T-cell (primary cell): ENCODE results near the gene JMJD1C. TPM values are rescaled to one million over a fixed set of nuclear protein-coding genes. Genes with fewer than 3 reads are reported as not detected.

ENCODE experiments used
- ATAC-seq, 4 experiments: fragments of 200-7000 bp in 3 of 4; fragments of 150-1000 bp in 1 of 4; cut with Tn5 transposase; replicated peaks in 1 of 4; 1 replicate in 3 of 4; 2 replicates in 1 of 4; pipeline ENCODE4 v1.10.0; 2021; ENCODE audit warnings: moderate library complexity in 3 of 4, mild to moderate bottlenecking in 2 of 4, moderate number of reproducible peaks in 1 of 4
- CTCF ChIA-PET, 2 donors: fragments of 300-600 bp; sonication (Branson Sonifier 250); formaldehyde crosslinking; loops; one replicate each; lab custom pipeline; 2022; ENCODE audit warnings: antibody characterized with exemption in 2 of 2; lab: Charles Lee
- POLR2A ChIA-PET, 2 donors: fragments of 300-600 bp; sonication (Branson Sonifier 250); formaldehyde crosslinking; loops; one replicate each; lab custom pipeline; 2022; ENCODE audit warnings: antibody characterized with exemption in 2 of 2; lab: Charles Lee
- DNase-seq, 35 experiments: peaks; one replicate each; pipeline versions ENCODE4 v3.0.0 to v3.0.0-alpha.2; 2013 to 2023
- H3K27ac ChIP-seq: one replicate; pipeline ENCODE4 v1.5.1; 2013; ENCODE audit warnings: low read length
- H3K27me3 ChIP-seq, 2 experiments: replicated peaks in 1 of 2; 1 replicate in 1 of 2; 2 replicates in 1 of 2; pipeline versions ENCODE4 v1.6.1 to v1.7.0; 2013; ENCODE audit warnings: low read length in 1 of 2, mixed read lengths in 1 of 2; ENCODE audit not compliant: control insufficient read depth in 2 of 2, insufficient read depth in 2 of 2; ENCODE audit errors: extremely low read depth in 1 of 2
- H3K36me3 ChIP-seq, 2 donors: 1 replicate in 1 of 2; 2 replicates in 1 of 2; pipeline versions ENCODE4 v1.6.1 to v1.7.0; 2013; ENCODE audit warnings: low read length in 1 of 2; ENCODE audit not compliant: control insufficient read depth in 2 of 2, insufficient read depth in 1 of 2; ENCODE audit errors: extremely low read depth in 1 of 2
- H3K4me1 ChIP-seq, 2 experiments: 1 replicate in 1 of 2; 2 replicates in 1 of 2; pipeline versions ENCODE4 v1.6.1 to v1.7.0; 2013; ENCODE audit warnings: low read length in 2 of 2, mixed read lengths in 1 of 2; ENCODE audit not compliant: insufficient read depth in 2 of 2, control insufficient read depth in 1 of 2; ENCODE audit errors: extremely low read depth in 1 of 2
- H3K4me3 ChIP-seq, 2 donors: 1 replicate in 1 of 2; 2 replicates in 1 of 2; pipeline versions ENCODE4 v1.5.1 to v1.7.0; 2013; ENCODE audit warnings: mild to moderate bottlenecking in 2 of 2, low read length in 1 of 2, moderate library complexity in 1 of 2; ENCODE audit not compliant: control insufficient read depth in 1 of 2; ENCODE audit errors: extremely low read depth in 1 of 2
- H3K9me3 ChIP-seq: 2 replicates; pipeline ENCODE4 v1.7.0; 2013
- H3K27ac Mint-ChIP-seq, 2 donors: one replicate each; pipeline ENCODE4 v1.8.0; 2020 to 2021; ENCODE audit warnings: mild to moderate bottlenecking in 2 of 2, mixed read lengths in 2 of 2
- H3K27me3 Mint-ChIP-seq, 2 donors: one replicate each; pipeline ENCODE4 v1.8.0; 2021 to 2022; ENCODE audit warnings: mixed read lengths in 2 of 2
- H3K36me3 Mint-ChIP-seq: one replicate; pipeline ENCODE4 v1.8.0; 2021; ENCODE audit warnings: mixed read lengths
- H3K4me1 Mint-ChIP-seq, 3 donors: one replicate each; pipeline ENCODE4 v1.8.0; 2020 to 2022; ENCODE audit warnings: mixed read lengths in 3 of 3, mild to moderate bottlenecking in 1 of 3
- H3K4me3 Mint-ChIP-seq, 3 donors: one replicate each; pipeline ENCODE4 v1.8.0; 2020 to 2022; ENCODE audit warnings: mild to moderate bottlenecking in 3 of 3, mixed read lengths in 3 of 3, moderate library complexity in 3 of 3
- H3K9me3 Mint-ChIP-seq, 3 donors: one replicate each; pipeline ENCODE4 v1.8.0; 2020 to 2022; ENCODE audit warnings: mixed read lengths in 3 of 3
- WGBS: methylation state at CpG from one replicate; pipeline ENCODE4 v1.1.5; 2013; ENCODE audit warnings: missing lambda C conversion rate; ENCODE audit not compliant: insufficient coverage; 5-methylcytosine and 5-hydroxymethylcytosine counted together
- total RNA-seq, 35 experiments: library from RNA in 6 of 35; stranded (reverse) in 6 of 35; fragments of 120-200 nt in 1 of 35; gene quantifications; one replicate each; pipeline versions ENCODE4 v1.2.1 to v1.2.4 and lab custom pipeline; 2013 to 2026

JMJD1C gene
- total RNA-seq, 5 donors from 2014 or later (not counting 1 experiment from before 2014, with no cell fraction given) = 84.1 to 193 (median 92.6) TPM

- ATAC-seq = peak; percentile 3 to 37 (median 30)
- peak in 1 of 35 experiments; percentile 1 for DNase-seq
- H3K27me3 Mint-ChIP-seq = no peaks in the 10 kb centered on the region
These were observed 1.1 kb downstream of the JMJD1C start for GRCh38 chr10:63464402-63465292.

GRCh38 chr10:63462442-63462841, 3.3 kb downstream of the JMJD1C start:
- 100% methylated on average over 1 of the region's 1 CpG for WGBS
- no peak for DNase-seq
- Histone ChIP-seq H3K27me3 (no peaks in the 10 kb centered on the region), H3K4me1 (peaks cover 6 to 8% of the 10 kb centered on the region in 2 experiments), H3K27ac (no peak overlapping the region), H3K4me3 (no peak overlapping the region), H3K36me3 (no peaks in the 10 kb centered on the region), H3K9me3 (no peaks in the 10 kb centered on the region)
- Mint-ChIP-seq H3K4me3 (no peak overlapping the region), H3K27me3 (no peaks in the 10 kb centered on the region), H3K9me3 (no peaks in the 10 kb centered on the region), H3K36me3 (no peaks in the 10 kb centered on the region), H3K4me1 (peaks cover 27 to 31% (median 31%) of the 10 kb centered on the region in 3 donors), H3K27ac (no peak overlapping the region)
- POLR2A ChIA-PET = interaction anchor here in 1 of 2 donors (0.6 kb wide), 1 partner anchor 64 kb away, joined by 4 read pairs; no protein-coding TSS in a partner anchor
- CTCF ChIA-PET = no interaction called here
- ATAC-seq = no peak

More at GRCh38 chr10:63464402-63465292, 1.1 kb downstream of the JMJD1C start:
- Histone ChIP-seq H3K36me3 (no peaks in the 10 kb centered on the region), H3K4me1 (peaks cover 6 to 8% of the 10 kb centered on the region in 2 experiments), H3K27me3 (no peaks in the 10 kb centered on the region), H3K4me3 (peak overlapping the region; percentile 97 to 98), H3K27ac (no peak overlapping the region), H3K9me3 (no peaks in the 10 kb centered on the region)
- CTCF ChIA-PET = interaction anchor here (0.5 to 1.0 kb wide), 3 partner anchors 59 to 247 kb away, joined by 3 to 6 read pairs (median 3); no protein-coding TSS in a partner anchor
- H3K4me1 Mint-ChIP-seq = peaks cover 25 to 36% (median 33%) of the 10 kb centered on the region in 3 donors
- POLR2A ChIA-PET = interaction anchor here (0.5 to 1.4 kb wide), 6 partner anchors 14 to 824 kb away, joined by 4 to 13 read pairs (median 5); no protein-coding TSS in a partner anchor
- no peaks in the 10 kb centered on the region for H3K9me3 Mint-ChIP-seq
- 16% methylated on average over 31 of the region's 35 CpGs for WGBS
- H3K36me3 Mint-ChIP-seq = no peaks in the 10 kb centered on the region
- peak overlapping the region; percentile 94 to 99 (median 94) for H3K4me3 Mint-ChIP-seq
- H3K27ac Mint-ChIP-seq = peak overlapping the region; percentile 11 to 48

- WGBS = 100% methylated on average over 1 of the region's 2 CpGs
- DNase-seq (no peak), ATAC-seq (no peak)
- peaks cover 7% of the 10 kb centered on the region for H3K36me3 Mint-ChIP-seq
- no peaks in the 10 kb centered on the region for H3K36me3 ChIP-seq
- no peak overlapping the region for H3K27ac ChIP-seq
- H3K9me3 Mint-ChIP-seq = no peaks in the 10 kb centered on the region
- H3K9me3 ChIP-seq = no peaks in the 10 kb centered on the region
- H3K4me1 ChIP-seq = no peaks in the 10 kb centered on the region
- H3K4me3 ChIP-seq = no peak overlapping the region
- H3K27me3 Mint-ChIP-seq = no peaks in the 10 kb centered on the region
- H3K4me3 Mint-ChIP-seq = no peak overlapping the region
- no peaks in the 10 kb centered on the region for H3K27me3 ChIP-seq
- ChIA-PET POLR2A (interaction anchor here (0.6 to 1.0 kb wide), 4 partner anchors 8 to 202 kb away, joined by 3 to 5 read pairs (median 4); no protein-coding TSS in a partner anchor), CTCF (interaction anchor here in 1 of 2 donors (0.7 kb wide), 1 partner anchor 52 kb away, joined by 3 read pairs; no protein-coding TSS in a partner anchor)
- no peak overlapping the region for H3K27ac Mint-ChIP-seq
- H3K4me1 Mint-ChIP-seq = peaks cover 14 to 36% (median 18%) of the 10 kb centered on the region in 3 donors
These were observed 7.6 kb downstream of the JMJD1C start for GRCh38 chr10:63458177-63458576.

GRCh38 chr10:63457594-63457993, 8.2 kb downstream of the JMJD1C start:
- H3K27ac ChIP-seq = no peak overlapping the region
- no peaks in the 10 kb centered on the region for H3K27me3 ChIP-seq
- H3K9me3 ChIP-seq = no peaks in the 10 kb centered on the region
- POLR2A ChIA-PET = no interaction called here
- Mint-ChIP-seq H3K4me1 (peaks cover 14 to 36% (median 15%) of the 10 kb centered on the region in 3 donors), H3K36me3 (peaks cover 8% of the 10 kb centered on the region), H3K27me3 (no peaks in the 10 kb centered on the region), H3K4me3 (no peak overlapping the region), H3K9me3 (peaks cover 0 to under 1% (median under 1%) of the 10 kb centered on the region in 3 donors), H3K27ac (no peak overlapping the region)
- no peaks in the 10 kb centered on the region for H3K36me3 ChIP-seq
- WGBS = 100% methylated on average over 1 of the region's 2 CpGs
- no peak for DNase-seq
- CTCF ChIA-PET = interaction anchor here in 1 of 2 donors (0.7 kb wide), 1 partner anchor 53 kb away, joined by 3 read pairs; no protein-coding TSS in a partner anchor
- ATAC-seq = no peak
- H3K4me1 ChIP-seq = no peaks in the 10 kb centered on the region
- H3K4me3 ChIP-seq = no peak overlapping the region

- no peak overlapping the region for H3K27ac Mint-ChIP-seq
These were observed 9.2 kb downstream of the JMJD1C start for GRCh38 chr10:63456437-63457210.

More at GRCh38 chr10:63456437-63457210, 9.2 kb downstream of the JMJD1C start:
- Mint-ChIP-seq H3K4me1 (peaks cover 13 to 41% (median 14%) of the 10 kb centered on the region in 3 donors), H3K27me3 (no peaks in the 10 kb centered on the region), H3K36me3 (peaks cover 13% of the 10 kb centered on the region), H3K4me3 (no peak overlapping the region), H3K9me3 (peaks cover 0 to 4% (median 3%) of the 10 kb centered on the region in 3 donors)
- no peak for ATAC-seq
- CTCF ChIA-PET = no interaction called here
- Histone ChIP-seq H3K36me3 (no peaks in the 10 kb centered on the region), H3K27ac (no peak overlapping the region), H3K4me3 (no peak overlapping the region), H3K4me1 (no peaks in the 10 kb centered on the region), H3K27me3 (no peaks in the 10 kb centered on the region), H3K9me3 (no peaks in the 10 kb centered on the region)
- DNase-seq = no peak
- POLR2A ChIA-PET = interaction anchor here in 1 of 2 donors (0.6 kb wide), 1 partner anchor 11 kb away, joined by 3 read pairs; no protein-coding TSS in a partner anchor
- no CpG with 5 or more reads among the region's 2 CpGs for WGBS
